ENCODE measurements around the gene TRMT2B. TPM values are rescaled to one million over a fixed set of nuclear protein-coding genes. Genes with fewer than 3 reads are reported as not detected.
"Not testable (repeated sequence)": the region's sequence is repeated elsewhere in the genome, so short reads cannot be mapped to it uniquely, and the experiment has no call there.

Gene TRMT2B
- total RNA-seq, result 17.0 TPM
- long read RNA-seq, partial matches to known transcripts, result 3 of 20 reads
- long read RNA-seq, other reads (novel, unspliced or antisense), result 15 of 20 reads

DNA sequence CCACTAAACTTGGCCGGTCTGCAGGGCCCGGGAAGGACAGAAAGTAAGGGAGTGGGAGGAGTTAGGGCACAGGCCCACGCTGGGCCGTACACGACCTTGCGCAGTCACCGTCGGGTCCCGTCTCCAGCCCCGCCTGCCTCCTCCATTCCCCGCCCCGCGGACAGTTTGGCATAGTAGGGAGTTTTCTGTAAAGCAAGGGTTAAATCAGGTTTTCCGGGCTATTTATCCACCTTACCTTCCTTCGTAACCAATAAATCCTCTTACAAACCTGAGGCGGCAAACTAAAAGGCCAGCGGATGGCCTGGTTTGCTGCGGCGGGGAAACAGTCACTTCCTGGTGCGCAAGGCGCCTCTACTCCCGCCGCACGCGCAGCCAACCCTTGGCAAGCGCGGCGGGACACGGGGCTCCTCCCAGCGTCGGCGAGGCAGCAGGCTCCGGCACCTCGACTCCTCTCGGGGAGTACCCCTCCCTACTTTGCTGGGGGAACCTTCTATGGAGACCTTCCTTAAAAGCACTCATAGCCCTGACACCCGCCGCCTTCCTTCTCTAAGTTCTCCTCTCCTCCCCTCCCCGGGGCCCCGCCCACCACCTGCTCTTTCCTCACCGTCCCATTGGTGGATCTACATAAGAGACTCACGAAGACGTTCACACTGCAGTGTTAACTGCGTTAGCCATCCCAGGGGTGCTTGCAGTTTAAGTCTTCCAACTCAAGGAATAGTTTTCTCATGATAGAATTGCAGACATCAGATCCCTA lies at the start of gene TRMT2B:
TSS of gene TRMT2B (minus strand) at position 563 of the 754 bp plus-strand sequence. CDS start 9,822 bp downstream, outside the sequence.
- peak; percentile 99 for ATAC-seq (ENCODE audit: poor library complexity)
- intact Hi-C loops (cut with DNase I), result no loop called here
- DNase-seq, result peak; percentile 88

GRCh38 chrX:101097546-101098453 lies 45.9 kb upstream of the TRMT2B start, which contains the start of gene CENPI:
TSS of gene CENPI (plus strand) at chrX:101098204. CDS start at chrX:101101071, 2,867 bp downstream.
- intact Hi-C loops (cut with DNase I), result no loop called here
- ATAC-seq (ENCODE audit: poor library complexity), result peak; percentile 100

DNA sequence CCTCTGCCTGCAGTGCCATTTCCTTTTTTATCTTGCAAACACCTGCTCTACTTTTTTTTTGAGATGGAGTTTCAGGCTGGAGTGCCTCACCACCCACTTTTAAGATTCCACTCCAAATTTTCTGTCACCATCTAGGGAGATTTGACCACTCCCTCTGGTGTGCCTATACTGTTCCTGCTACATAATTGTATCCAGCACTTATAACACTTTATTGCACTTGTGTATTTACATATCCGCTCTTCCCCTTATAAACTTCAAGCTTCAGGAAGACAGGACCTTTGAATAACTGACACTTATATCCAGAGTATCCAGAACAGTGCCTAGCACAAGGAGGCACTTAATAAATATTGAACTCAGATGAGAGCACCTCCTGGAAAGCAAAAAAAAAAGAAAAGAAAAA lies 39.9 kb upstream of the TRMT2B start:
- intact Hi-C loops (cut with DNase I), result no loop called here
- DNase-seq (no peak), ATAC-seq (ENCODE audit: poor library complexity) (no peak)

More at GRCh38 chrX:101097546-101098453, 45.9 kb upstream of the TRMT2B start, which contains the start of gene CENPI:
- DNase-seq, result peak; percentile 96

- ATAC-seq (ENCODE audit: poor library complexity) (no peak), DNase-seq (no peak)
- intact Hi-C loops (cut with DNase I), result no loop called here
Measured at GRCh38 chrX:101081231-101081630, 29.3 kb upstream of the TRMT2B start.

- no peak for DNase-seq
- intact Hi-C loops (cut with DNase I), result no loop called here
- ATAC-seq (ENCODE audit: poor library complexity), result no peak
Measured at GRCh38 chrX:101080326-101081124, 28.6 kb upstream of the TRMT2B start.

DNA sequence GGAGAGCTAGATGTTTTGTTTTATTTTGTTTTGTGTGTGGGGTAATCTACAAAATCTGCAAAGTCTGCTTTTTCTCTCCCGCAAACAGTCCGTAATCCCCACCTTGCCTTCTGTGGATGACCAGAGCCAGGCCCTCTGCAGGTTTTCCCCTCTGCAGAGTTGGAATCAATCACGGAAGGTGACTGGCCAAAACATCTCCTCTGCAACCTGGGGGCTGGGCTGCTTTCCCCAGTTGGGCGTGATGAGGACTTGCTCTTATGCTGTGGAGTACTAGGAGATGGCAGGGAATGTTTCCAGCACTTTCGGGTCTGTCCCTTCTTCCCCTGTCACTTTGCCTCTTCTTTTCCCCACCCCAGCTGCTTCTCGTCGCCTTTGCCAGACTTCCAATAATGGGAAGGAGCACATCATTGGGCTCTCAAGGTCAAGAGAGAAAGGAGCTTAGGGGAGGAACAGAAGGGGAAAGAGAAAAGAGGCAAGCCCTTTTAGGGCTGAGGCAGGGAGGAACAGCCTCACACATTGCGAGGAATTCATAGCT lies 27.9 kb upstream of the TRMT2B start:
- intact Hi-C loops (cut with DNase I), result no loop called here
- no peak for DNase-seq
- no peak for ATAC-seq (ENCODE audit: poor library complexity)

GRCh38 chrX:101078716-101079598 lies 27.0 kb upstream of the TRMT2B start, which contains the start of gene TMEM35A:
TSS of gene TMEM35A (plus strand) at chrX:101078879. CDS start at chrX:101079003, 124 bp downstream.
- no peak for ATAC-seq (ENCODE audit: poor library complexity)
- intact Hi-C loops (cut with DNase I), result no loop called here
- no peak for DNase-seq

GRCh38 chrX:101071582-101071981 lies 19.7 kb upstream of the TRMT2B start:
- DNase-seq (no peak), ATAC-seq (ENCODE audit: poor library complexity) (no peak)
- intact Hi-C loops (cut with DNase I), result no loop called here

DNA sequence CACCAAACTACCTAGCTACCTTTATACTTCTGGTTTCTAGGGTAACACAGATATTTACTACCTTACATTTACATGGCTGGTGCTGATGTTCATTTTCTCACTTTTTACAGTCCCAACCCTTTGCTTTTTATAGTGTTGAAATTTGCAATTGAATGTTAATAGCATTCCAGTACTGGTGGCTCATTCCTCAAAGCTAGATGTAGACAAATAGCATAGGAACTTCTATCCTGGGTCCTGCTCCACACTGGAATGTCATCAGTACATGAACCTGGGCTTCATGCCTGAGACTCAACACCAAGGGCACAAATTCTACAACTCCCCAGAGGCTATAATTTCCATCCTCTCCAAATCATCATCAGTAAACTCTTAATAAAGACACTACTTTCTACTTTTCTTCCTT lies 10.3 kb upstream of the TRMT2B start:
- DNase-seq (no peak), ATAC-seq (ENCODE audit: poor library complexity) (no peak)
- intact Hi-C loops (cut with DNase I), result no loop called here

- ATAC-seq (ENCODE audit: poor library complexity) (no peak), DNase-seq (no peak)
- intact Hi-C loops (cut with DNase I), result no loop called here
Measured at GRCh38 chrX:101057093-101057714, 5.3 kb upstream of the TRMT2B start.

DNA sequence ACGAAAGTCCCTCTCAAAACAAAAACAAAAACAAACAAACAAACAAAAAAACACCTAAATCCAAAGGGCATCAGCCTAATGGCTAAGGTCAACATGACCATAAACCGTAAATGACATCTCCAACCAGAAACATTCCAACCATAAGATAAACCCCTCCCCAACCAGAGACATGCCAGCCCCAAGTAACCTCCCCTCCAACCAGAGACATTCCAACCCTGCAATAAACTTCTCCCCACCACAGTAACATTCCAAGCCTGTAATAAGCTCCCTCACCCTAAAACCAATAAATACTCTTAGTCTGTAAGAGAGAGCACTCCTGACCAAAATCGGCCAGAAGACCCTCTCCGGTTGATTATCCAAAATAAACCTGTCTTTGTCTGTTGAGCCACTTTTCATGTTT lies 4.6 kb upstream of the TRMT2B start:
- ATAC-seq (ENCODE audit: poor library complexity); intact Hi-C loops (cut with DNase I); DNase-seq: not testable (repeated sequence)

DNA sequence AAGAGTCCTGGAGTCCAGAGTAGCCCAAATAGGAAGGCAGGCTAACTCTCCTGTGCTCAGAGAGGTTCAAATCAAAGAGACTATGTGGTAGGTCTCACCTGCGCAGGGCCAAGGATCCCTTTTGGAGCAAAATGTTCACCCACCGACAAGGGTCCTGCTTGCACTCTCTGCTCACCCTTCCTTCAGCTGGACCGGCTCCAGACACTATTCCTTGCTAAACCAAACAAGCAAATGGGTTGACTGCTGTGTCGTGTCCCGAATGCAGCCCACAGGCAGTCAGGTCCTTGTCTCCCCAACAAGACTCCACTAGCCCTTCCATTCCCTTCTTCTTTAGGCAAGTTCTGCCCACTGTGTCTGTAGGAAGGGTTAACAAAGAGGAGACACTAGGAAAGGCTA lies 760 bp downstream of the TRMT2B start:
- ATAC-seq (ENCODE audit: poor library complexity) (no peak), DNase-seq (no peak)
- intact Hi-C loops (cut with DNase I), result no loop called here

DNA sequence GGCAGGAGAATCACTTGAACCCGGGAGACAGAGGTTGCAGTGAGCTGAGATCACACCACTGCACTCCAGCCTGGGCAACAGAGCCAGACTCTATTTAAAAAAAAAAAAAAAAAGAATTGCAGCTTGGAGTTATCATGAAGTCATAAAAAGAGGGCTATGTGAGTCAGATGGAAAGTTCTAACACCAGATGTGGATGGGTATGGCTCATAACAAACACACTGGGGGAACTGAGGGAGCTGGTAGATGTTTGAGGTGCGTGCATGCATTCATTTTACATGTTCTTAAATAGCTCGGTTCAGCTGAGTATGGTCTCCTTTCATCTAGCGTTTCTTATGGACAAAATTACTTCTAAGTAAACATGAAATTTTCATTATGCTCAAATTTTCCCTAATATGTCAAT lies 11.7 kb downstream of the TRMT2B start:
- no peak for DNase-seq
- intact Hi-C loops (cut with DNase I), result no loop called here
- no peak for ATAC-seq (ENCODE audit: poor library complexity)

- no peak for ATAC-seq (ENCODE audit: poor library complexity)
- intact Hi-C loops (cut with DNase I), result no loop called here
- DNase-seq, result no peak
Measured at GRCh38 chrX:101037231-101037630, 14.7 kb downstream of the TRMT2B start.

DNA sequence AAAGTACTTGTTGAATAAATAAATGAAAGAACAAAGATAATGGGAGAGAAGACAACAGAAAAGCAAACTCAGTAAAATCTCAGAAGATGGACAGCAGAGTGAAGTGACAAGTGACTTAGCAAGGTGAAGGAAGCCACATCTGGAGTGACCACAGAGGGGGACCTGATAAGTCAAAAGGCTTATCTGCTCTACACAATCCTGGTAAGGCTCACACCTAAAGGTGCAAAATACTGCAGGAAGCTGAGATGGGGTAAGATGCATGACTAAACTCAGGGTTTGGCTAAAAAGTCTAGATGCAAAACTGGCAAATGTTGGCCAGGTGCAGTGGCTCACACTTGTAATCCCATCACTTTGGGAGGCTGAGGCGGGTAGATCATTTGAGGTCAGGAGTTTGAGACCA lies 22.2 kb downstream of the TRMT2B start:
- intact Hi-C loops (cut with DNase I), result no loop called here
- no peak for DNase-seq
- no peak for ATAC-seq (ENCODE audit: poor library complexity)

DNA sequence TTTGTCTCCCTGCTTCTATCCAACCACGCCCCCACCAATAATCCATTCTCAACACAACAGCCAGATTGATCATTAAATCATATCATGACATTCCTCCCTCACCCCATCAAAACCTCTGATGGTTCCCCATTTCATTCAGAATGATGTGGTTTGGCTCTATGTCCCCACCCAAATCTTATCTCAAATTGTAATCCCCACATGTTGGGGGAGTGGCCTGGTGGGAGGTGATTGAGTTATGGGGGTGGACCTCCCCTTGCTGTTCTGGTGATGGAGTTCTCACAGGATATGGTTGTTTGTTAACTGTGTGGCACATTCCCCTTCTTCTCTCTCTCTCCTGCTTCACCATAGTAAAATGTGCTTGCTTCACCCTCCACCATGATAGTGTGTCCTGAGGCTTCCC lies 23.3 kb downstream of the TRMT2B start:
- ATAC-seq (ENCODE audit: poor library complexity) (no peak), DNase-seq (no peak)
- intact Hi-C loops (cut with DNase I), result no loop called here

DNA sequence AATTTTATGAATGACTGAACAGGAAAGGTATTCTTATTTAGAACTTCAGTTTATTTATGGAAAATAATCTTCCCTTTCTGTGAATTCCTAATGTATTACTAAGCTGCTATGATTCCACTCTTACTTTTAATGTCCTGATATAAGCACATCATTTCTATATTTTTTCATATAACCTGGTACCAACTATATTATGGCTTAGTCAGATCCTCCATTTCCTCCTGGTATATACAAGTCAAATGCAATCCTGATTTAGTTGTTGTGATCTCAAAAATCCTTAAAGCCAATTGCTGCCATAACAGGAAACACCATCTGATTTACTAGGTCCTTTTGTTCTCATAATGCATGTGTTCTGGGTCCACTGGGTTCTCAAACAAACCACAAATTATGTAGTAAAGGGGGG lies 26.8 kb downstream of the TRMT2B start:
- ATAC-seq (ENCODE audit: poor library complexity) (no peak), DNase-seq (no peak)
- intact Hi-C loops (cut with DNase I), result no loop called here

Measured in Right ventricle myocardium superior (tissue), 1 donor.